Brain pericyte (primary cell): ENCODE results near the gene CGNL1.

Experiments used
- DNase-seq: peaks from one replicate; pipeline ENCODE4 v3.0.0-alpha.2; 2012; ENCODE audit warnings: low read depth, low spot score

Gene CGNL1

GRCh38 chr15:57457726-57458125 lies 81.4 kb downstream of the CGNL1 start:
- DNase-seq: no peak

DNA sequence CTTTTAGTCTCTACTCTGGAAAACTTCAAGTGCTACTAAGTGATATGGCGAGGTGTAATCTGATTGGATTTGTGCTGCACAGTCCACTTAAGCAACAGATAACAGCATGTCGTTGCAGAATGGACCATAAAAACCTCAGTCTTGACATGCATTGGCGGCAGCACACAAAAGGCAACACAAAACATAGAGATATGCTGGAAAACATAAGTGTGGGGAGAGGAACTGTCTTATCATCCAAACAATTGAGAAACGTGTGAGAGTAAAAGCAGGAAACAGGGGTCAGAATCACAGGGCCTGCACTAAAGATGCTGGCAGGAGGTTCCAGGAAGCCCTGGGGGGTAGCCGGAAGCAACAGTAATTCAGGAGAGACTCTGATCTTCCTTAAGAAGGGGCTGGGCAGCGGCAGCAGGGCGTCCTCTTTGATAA lies 82.1 kb downstream of the CGNL1 start:
- no peak for DNase-seq

- DNase-seq: no peak
These were observed 84.0 kb downstream of the CGNL1 start for GRCh38 chr15:57460208-57460816.

- no peak for DNase-seq
These were observed 85.2 kb downstream of the CGNL1 start for GRCh38 chr15:57461541-57461940.

DNA sequence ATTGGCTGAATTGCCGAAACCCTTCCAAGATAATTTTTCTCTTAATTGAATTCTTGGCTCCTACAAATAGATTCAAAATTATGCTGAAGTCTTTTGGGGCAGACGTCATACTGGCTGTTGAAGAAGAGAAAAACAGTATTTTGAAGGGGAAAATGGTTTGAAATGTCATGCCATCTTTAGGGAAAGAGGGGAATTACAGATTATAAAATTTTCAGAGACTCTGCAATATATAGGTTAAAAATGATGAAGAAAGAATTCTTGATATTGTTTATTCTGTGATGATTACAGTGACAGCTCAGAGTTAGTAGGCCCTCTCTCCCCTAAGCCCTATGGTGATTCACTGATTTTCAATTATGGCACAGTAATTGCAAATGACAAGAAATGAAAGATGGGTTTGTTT lies 86.1 kb downstream of the CGNL1 start:
- DNase-seq: no peak

- no peak for DNase-seq
These were observed 87.1 kb downstream of the CGNL1 start for GRCh38 chr15:57463360-57463759.

GRCh38 chr15:57464480-57464879 lies 88.2 kb downstream of the CGNL1 start:
- no peak for DNase-seq

- DNase-seq: no peak
These were observed 92.2 kb downstream of the CGNL1 start for GRCh38 chr15:57468486-57468885.

GRCh38 chr15:57470543-57470942 lies 94.2 kb downstream of the CGNL1 start:
- DNase-seq: no peak

GRCh38 chr15:57472861-57473260 lies 96.6 kb downstream of the CGNL1 start:
- DNase-seq: no peak

DNA sequence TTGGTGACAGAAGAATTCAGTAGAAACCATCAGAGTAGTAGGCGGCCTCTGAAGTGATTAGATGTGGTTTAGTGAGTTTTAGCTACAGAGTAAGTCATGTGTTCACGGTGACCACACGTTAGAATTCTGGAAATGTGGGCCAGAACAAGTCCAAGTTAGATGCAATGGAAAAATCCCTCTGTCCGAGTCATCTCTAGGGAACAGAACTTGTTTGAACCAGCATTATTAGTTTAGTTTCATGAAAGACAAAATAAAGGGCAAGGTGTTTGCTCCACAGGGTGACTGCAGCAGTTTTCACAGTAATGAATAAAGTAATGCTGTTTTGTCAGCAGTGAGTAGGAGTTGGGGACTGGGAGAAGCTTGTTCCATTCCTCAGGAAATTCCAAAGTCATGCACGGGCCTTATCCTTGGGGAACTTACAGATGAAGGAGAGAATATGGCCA lies 100.2 kb downstream of the CGNL1 start:
- DNase-seq: no peak

DNA sequence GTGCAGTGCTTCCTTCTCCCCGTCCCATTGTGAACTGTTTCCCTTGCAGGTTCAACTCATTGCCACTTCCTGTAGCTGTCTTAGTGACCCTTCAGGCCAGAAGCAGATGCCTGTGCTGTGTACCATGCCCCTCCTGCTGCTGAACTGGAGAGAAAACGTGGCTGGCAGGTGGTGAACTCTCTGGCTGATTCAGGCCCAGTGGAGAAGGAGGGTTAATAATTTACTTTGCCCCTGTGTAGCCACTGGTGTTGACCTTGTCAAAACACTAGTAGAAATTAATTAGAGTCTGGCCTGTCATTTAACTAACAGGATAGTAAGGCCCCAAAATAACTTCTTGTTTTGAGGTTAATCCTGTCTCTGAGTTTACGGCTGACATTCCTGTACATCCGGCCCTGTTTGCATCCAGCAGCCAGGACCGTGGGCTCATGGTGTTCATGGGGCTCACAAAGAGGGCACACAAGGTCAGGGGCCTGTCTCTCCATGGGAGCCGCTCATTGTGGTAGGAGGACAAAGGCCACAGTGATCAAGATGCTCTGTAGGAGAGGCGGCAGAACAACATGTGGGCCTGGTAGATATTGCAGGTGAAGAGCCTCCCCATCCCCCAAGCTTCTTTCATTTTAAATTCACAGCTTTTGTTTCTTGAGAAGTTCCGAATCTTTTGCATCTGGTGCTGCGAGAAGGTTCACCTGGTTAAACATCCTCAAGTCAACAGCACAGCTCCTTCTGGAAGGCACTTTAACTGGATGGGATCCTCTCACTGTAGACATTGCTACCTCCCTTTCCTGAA lies 101.6 kb downstream of the CGNL1 start:
- DNase-seq: no peak

GRCh38 chr15:57479005-57479404 lies 102.7 kb downstream of the CGNL1 start:
- no peak for DNase-seq

DNA sequence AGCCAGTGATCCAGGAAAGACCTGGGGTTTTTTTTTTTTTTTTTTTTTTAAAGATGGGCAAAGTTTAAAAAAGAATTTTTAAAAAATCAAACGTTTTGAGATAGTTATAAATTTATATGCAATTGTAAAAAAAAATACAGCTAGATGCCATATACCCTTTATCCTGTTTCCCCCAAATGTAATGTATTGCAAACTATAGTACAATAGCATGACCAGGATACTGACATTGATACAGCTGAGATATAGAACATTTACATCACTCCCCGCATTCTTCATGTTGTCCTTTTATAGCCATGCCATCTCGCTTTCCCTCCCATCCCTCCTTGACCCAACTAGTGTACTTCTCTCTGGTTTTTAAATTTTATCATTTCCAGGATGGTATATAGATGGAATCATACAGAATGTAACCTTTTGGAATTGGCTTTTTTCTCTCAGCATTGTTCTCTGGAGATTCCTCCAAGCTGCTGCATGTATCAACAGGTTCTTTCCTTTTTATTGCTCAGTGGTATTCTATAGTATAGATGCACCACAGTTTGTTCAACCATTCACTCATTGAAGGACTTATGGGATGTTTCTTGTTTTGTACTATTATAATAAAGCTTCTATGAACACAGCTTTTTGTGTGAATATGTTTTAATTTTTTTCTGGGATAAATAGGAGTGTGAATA lies 104.9 kb downstream of the CGNL1 start:
- DNase-seq: no peak

- DNase-seq: no peak
These were observed 109.6 kb downstream of the CGNL1 start for GRCh38 chr15:57485869-57486268.

- DNase-seq: no peak
These were observed 110.5 kb downstream of the CGNL1 start for GRCh38 chr15:57486833-57487232.

DNA sequence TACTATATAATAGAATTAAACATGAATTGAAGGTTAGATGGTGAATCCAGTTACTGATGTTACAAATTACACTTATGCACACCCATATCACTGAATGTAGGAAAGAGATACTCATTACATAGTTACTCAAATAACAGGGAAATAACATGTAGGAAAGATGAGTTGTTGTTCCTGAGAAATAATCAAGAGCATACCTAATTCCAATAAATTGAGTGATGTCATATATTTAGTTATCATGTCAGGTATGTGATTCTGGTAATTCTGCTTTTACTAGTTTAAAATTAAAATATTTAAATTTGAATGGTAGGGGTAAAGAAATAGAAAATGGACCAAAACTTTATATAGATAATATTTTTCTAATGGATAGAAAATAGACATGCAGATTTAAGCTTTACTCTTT lies 112.8 kb downstream of the CGNL1 start:
- DNase-seq: no peak

- no peak for DNase-seq
These were observed 117.0 kb downstream of the CGNL1 start for GRCh38 chr15:57493351-57493750.

DNA sequence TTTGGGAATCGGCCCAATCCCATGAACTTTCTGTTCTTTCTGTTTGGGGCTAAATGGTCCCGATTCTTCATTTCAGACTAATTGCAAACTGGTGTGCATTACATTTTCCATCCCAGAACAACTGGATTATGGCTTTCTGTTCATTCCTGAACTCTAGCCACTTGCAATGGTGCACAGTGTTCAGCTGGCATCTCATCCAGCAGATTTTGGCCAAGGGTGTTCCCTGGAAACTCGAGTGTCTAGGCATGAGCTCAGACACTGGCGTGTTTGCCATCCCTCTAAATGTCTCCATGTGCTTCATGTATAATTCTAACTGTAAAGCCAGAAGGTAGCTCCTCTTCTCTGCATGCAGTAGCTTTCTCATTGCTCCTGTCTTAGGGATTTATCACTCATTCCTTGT lies 118.3 kb downstream of the CGNL1 start:
- DNase-seq: no peak

GRCh38 chr15:57495041-57495440 lies 118.7 kb downstream of the CGNL1 start:
- no peak for DNase-seq

GRCh38 chr15:57495554-57496165 lies 119.4 kb downstream of the CGNL1 start:
- no peak for DNase-seq

DNA sequence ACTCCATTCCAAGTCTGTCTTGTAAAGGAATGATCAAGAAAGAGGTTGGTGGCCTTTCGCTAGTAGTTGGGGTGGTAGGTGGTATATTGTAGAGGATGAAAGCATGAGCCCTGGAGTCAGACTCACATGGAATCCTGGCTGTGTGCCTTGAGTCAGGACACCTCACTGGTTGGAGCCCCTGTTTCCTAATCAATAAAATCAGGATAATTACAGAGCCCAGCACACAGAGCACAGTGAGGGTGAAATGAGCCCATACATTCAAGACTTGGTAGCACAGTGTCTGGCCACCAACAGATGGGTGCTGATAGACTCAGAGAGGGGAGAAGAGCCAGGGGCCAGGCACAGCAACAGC lies 120.3 kb downstream of the CGNL1 start:
- no peak for DNase-seq
